Right lobe of liver (tissue), 4 donors: Measurements from ENCODE around the gene SH3PXD2A.
"Not testable (repeated sequence)": the region's sequence is repeated elsewhere in the genome, so short reads cannot be mapped to it uniquely, and the experiment has no call there.

Experiments
- POLR2A ChIP-seq: fragments of 450-650 bp; IDR thresholded peaks from one replicate; pipeline ENCODE4 v1.6.1; 2017; ENCODE audit warnings: antibody characterized with exemption, mild to moderate bottlenecking
- TF ChIP-seq, protein P1 (sequence below), 4 donors: fragments of 200-600 bp in 3 of 4; fragments of 450-650 bp in 1 of 4; IDR thresholded peaks; one replicate each; pipeline versions ENCODE4 v1.5.1 to v1.8.0; 2016 to 2022; ENCODE audit warnings: antibody characterized with exemption in 4 of 4, mild to moderate bottlenecking in 2 of 4
- donor health status: DM: no; HTN: no; CAD: no.
- donor health status: DM: no; HTN: no; CAD: no.
- donor health status: DM: no; HTN: yes; CAD: no.

DNA sequence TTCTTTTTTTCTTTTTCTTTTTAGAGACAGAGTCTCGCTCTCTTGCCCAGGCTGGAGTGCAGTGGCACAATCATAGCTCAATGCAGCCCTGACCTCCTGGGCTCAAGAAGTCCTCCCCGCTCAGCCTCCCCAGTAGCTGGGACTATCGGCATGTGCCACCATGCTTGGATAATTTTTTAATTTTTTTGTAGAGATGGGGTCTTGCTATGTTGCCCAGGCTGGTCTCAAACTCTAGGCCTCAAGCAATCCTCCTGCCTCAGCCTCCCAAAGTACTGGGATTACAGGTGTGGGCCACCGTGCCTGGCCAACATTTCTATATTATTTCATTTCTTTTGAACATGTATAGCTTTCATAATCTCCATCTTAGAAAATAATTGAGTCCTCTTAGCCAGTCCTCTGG, 42.1 kb downstream of the SH3PXD2A start:
- TF ChIP-seq, protein P1, sequence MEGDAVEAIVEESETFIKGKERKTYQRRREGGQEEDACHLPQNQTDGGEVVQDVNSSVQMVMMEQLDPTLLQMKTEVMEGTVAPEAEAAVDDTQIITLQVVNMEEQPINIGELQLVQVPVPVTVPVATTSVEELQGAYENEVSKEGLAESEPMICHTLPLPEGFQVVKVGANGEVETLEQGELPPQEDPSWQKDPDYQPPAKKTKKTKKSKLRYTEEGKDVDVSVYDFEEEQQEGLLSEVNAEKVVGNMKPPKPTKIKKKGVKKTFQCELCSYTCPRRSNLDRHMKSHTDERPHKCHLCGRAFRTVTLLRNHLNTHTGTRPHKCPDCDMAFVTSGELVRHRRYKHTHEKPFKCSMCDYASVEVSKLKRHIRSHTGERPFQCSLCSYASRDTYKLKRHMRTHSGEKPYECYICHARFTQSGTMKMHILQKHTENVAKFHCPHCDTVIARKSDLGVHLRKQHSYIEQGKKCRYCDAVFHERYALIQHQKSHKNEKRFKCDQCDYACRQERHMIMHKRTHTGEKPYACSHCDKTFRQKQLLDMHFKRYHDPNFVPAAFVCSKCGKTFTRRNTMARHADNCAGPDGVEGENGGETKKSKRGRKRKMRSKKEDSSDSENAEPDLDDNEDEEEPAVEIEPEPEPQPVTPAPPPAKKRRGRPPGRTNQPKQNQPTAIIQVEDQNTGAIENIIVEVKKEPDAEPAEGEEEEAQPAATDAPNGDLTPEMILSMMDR (IDR thresholded peaks at IDR 0.05), result not testable (repeated sequence)
- not testable (repeated sequence) for TF ChIP-seq POLR2A
